Measurements from ENCODE around the gene EPN3. TPM values are rescaled to one million over a fixed set of nuclear protein-coding genes. Genes with fewer than 3 reads are reported as not detected.

Gene EPN3
- total RNA-seq, 2 experiments from 2014 or later: not detected

GRCh38 chr17:50587571-50587970, 55.0 kb downstream of the EPN3 start:
- ChIA-PET CTCF (no interaction called here), POLR2A (no interaction called here)
- ATAC-seq (ENCODE audit: poor library complexity) (no peak), DNase-seq (no peak)
- Mint-ChIP-seq H3K27me3 (peaks cover 7% of the 10 kb centered on the region), H3K4me3 (no peak overlapping the region), H3K36me3 (ENCODE audit: low read depth) (no peaks in the 10 kb centered on the region), H3K27ac (no peak overlapping the region), H3K4me1 (ENCODE audit: low read depth) (no peaks in the 10 kb centered on the region), H3K9me3 (no peaks in the 10 kb centered on the region)
- Histone ChIP-seq H3K4me3 (ENCODE audit: low read length) (no peak overlapping the region), H3K4me1 (ENCODE audit: insufficient read depth, low read length) (no peaks in the 10 kb centered on the region), H3K27me3 (ENCODE audit: control insufficient read depth in 1 of 2, insufficient read depth in 2 of 2, low read length in 2 of 2) (no peaks in the 10 kb centered on the region), H3K36me3 (ENCODE audit: insufficient read depth, low read length) (no peaks in the 10 kb centered on the region), H3K9me3 (ENCODE audit: control insufficient read depth in 1 of 2, insufficient read depth in 1 of 2, low read length in 2 of 2) (no peaks in the 10 kb centered on the region), H3K27ac (ENCODE audit: low read depth in 1 of 2, low read length in 2 of 2) (no peak overlapping the region)
- no peak for TF ChIP-seq CTCF (IDR thresholded peaks at IDR 0.05)
- intact Hi-C loops (cut with DNase I, micrococcal nuclease): no loop called here

- no peaks in the 10 kb centered on the region for H3K36me3 ChIP-seq (ENCODE audit: insufficient read depth, low read length)
- no peak overlapping the region for H3K27ac ChIP-seq (ENCODE audit: low read depth in 1 of 2, low read length in 2 of 2)
- POLR2A ChIA-PET: no interaction called here
- DNase-seq (no peak), ATAC-seq (ENCODE audit: poor library complexity) (no peak)
- no peak for TF ChIP-seq CTCF (IDR thresholded peaks at IDR 0.05)
- no peaks in the 10 kb centered on the region for H3K36me3 Mint-ChIP-seq (ENCODE audit: low read depth)
- no peaks in the 10 kb centered on the region for H3K9me3 ChIP-seq (ENCODE audit: control insufficient read depth in 1 of 2, insufficient read depth in 1 of 2, low read length in 2 of 2)
- H3K27ac Mint-ChIP-seq: no peak overlapping the region
- CTCF ChIA-PET: no interaction called here
- no peaks in the 10 kb centered on the region for H3K27me3 ChIP-seq (ENCODE audit: control insufficient read depth in 1 of 2, insufficient read depth in 2 of 2, low read length in 2 of 2)
- H3K4me1 ChIP-seq (ENCODE audit: insufficient read depth, low read length): no peaks in the 10 kb centered on the region
- H3K4me1 Mint-ChIP-seq (ENCODE audit: low read depth): no peaks in the 10 kb centered on the region
- H3K4me3 ChIP-seq (ENCODE audit: low read length): no peak overlapping the region
- H3K27me3 Mint-ChIP-seq: peaks cover 5% of the 10 kb centered on the region
- intact Hi-C loops (cut with DNase I, micrococcal nuclease): no loop called here
- no peaks in the 10 kb centered on the region for H3K9me3 Mint-ChIP-seq
- H3K4me3 Mint-ChIP-seq: no peak overlapping the region
Observed at GRCh38 chr17:50588391-50589049, 56.0 kb downstream of the EPN3 start.

GRCh38 chr17:50589095-50589705, 56.7 kb downstream of the EPN3 start:
- Mint-ChIP-seq H3K4me3 (no peak overlapping the region), H3K27ac (no peak overlapping the region), H3K27me3 (no peaks in the 10 kb centered on the region), H3K4me1 (ENCODE audit: low read depth) (no peaks in the 10 kb centered on the region), H3K9me3 (no peaks in the 10 kb centered on the region), H3K36me3 (ENCODE audit: low read depth) (no peaks in the 10 kb centered on the region)
- ATAC-seq (ENCODE audit: poor library complexity) (no peak), DNase-seq (no peak)
- TF ChIP-seq CTCF (IDR thresholded peaks at IDR 0.05): no peak
- H3K27ac ChIP-seq (ENCODE audit: low read depth in 1 of 2, low read length in 2 of 2): no peak overlapping the region
- no peaks in the 10 kb centered on the region for H3K36me3 ChIP-seq (ENCODE audit: insufficient read depth, low read length)
- intact Hi-C loops (cut with DNase I, micrococcal nuclease): no loop called here
- POLR2A ChIA-PET: no interaction called here
- H3K27me3 ChIP-seq (ENCODE audit: control insufficient read depth in 1 of 2, insufficient read depth in 2 of 2, low read length in 2 of 2): no peaks in the 10 kb centered on the region
- H3K4me3 ChIP-seq (ENCODE audit: low read length): no peak overlapping the region
- no peaks in the 10 kb centered on the region for H3K4me1 ChIP-seq (ENCODE audit: insufficient read depth, low read length)
- no peaks in the 10 kb centered on the region for H3K9me3 ChIP-seq (ENCODE audit: control insufficient read depth in 1 of 2, insufficient read depth in 1 of 2, low read length in 2 of 2)
- CTCF ChIA-PET: no interaction called here

Measured in CD4-positive, alpha-beta T cell (primary cell).